ENCODE measurements around the gene NPAP1.
"Not testable (repeated sequence)": the region's sequence is repeated elsewhere in the genome, so short reads cannot be mapped to it uniquely, and the experiment has no call there.

The NPAP1 gene, protein sequence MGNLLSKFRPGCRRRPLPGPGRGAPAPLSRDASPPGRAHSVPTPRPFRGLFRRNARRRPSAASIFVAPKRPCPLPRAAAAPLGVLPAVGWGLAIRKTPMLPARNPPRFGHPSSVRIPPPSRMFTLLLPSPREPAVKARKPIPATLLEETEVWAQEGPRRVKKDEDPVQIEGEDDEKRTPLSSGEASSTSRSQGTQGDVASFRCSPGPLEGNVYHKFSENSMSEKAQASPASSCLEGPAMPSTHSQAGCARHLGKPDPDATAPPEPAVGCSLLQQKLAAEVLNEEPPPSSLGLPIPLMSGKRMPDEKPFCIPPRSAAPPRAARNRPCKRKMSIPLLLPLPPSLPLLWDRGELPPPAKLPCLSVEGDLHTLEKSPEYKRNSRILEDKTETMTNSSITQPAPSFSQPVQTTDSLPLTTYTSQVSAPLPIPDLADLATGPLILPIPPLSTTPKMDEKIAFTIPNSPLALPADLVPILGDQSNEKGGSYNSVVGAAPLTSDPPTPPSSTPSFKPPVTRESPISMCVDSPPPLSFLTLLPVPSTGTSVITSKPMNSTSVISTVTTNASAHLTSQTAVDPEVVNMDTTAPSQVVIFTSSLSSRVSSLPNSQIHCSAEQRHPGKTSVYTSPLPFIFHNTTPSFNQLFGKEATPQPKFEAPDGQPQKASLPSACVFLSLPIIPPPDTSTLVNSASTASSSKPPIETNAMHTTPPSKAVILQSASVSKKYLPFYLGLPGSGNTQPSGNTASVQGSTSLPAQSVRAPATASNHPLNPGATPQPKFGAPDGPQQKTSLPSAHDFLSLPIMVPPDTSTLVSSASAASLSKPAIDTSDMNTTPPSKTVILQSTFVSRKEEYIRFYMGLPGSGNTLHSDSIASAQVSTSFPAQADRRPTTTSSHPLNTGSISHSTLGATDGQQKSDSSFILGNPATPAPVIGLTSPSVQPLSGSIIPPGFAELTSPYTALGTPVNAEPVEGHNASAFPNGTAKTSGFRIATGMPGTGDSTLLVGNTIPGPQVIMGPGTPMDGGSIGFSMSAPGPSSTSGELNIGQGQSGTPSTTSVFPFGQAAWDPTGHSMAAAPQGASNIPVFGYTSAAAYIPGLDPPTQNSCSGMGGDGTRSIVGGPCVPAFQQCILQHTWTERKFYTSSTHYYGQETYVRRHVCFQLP

DNA sequence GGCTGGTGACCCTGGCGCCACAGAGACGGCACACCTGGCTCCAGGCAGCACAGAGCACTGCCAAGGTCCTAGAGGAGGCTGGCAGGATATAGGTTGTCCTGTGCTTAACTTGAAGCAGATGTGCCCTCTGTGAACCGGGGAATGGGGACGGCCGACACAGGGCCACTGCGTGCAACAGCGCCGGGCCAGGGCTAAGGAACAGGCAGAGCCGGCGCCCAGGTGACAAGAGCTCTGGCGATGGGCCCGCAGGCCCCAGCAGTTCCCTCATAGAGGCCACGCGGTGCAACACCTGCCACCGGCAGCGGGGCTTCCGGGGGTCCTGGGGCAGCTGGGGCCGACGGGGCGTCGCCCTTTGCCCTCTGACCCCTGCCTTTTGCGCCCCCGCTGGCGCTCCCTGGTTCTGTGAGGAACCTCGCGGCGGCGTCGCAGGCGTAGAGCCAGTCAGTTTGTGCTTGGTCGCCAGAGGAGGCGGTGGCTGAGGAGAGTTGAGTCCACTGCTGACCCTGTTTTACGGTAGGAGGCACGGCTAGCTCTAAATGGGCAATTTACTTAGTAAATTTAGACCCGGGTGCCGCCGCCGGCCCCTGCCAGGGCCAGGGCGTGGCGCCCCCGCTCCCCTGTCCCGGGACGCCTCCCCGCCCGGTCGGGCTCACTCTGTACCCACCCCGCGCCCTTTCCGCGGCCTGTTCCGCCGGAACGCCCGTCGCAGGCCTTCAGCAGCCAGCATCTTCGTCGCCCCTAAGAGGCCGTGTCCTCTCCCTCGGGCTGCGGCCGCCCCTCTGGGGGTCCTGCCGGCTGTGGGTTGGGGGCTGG, at the start of gene NPAP1:
Gene NPAP1, plus strand, starts transcription at position 444 of the 813 bp plus-strand sequence. Its CDS starts 93 bp downstream, at position 537.
- Histone ChIP-seq H3K36me3 (ENCODE audit: control insufficient read depth, insufficient read depth, low read length) (no peaks in the 10 kb centered on the region), H3K4me3 (ENCODE audit: low read length) (no peak within 1 kb of the TSS), H3K4me1 (ENCODE audit: control insufficient read depth, insufficient read depth, low read length) (no peaks in the 10 kb centered on the region), H3K27ac (ENCODE audit: low read depth, low read length) (no peak within 1 kb of the TSS), H3K27me3 (ENCODE audit: control insufficient read depth, insufficient read depth, low read length) (no peaks in the 10 kb centered on the region), H3K9ac (ENCODE audit: low read length) (no peak within 1 kb of the TSS)

DNA sequence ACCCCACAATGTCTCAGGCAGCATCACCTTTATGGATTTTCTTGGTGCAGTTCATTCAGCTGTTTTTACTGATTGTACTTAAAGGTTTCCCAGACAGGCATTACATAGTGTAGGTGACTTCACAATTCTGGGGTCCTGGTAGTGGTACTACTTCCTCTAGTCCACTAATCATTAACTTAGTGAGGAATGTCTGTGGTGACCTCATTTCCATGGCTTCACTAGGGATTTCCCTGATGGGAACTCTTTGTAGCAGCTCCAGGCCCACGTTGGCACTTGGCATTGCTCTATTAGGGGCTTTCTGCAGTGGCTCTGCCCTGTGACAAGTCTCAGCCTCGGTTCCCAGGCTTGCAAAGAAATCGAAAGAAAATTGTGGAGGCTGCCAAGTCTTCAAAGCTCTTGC, 48.1 kb upstream of the NPAP1 start:
- H3K27ac ChIP-seq (ENCODE audit: low read depth, low read length), result no peak overlapping the region
- H3K36me3 ChIP-seq (ENCODE audit: control insufficient read depth, insufficient read depth, low read length), result peaks cover 2% of the 10 kb centered on the region
- no peak overlapping the region for H3K9ac ChIP-seq (ENCODE audit: low read length)
- H3K4me1 ChIP-seq (ENCODE audit: control insufficient read depth, insufficient read depth, low read length), result no peaks in the 10 kb centered on the region
- H3K4me3 ChIP-seq (ENCODE audit: low read length), result no peak overlapping the region
- H3K27me3 ChIP-seq (ENCODE audit: control insufficient read depth, insufficient read depth, low read length), result no peaks in the 10 kb centered on the region

DNA sequence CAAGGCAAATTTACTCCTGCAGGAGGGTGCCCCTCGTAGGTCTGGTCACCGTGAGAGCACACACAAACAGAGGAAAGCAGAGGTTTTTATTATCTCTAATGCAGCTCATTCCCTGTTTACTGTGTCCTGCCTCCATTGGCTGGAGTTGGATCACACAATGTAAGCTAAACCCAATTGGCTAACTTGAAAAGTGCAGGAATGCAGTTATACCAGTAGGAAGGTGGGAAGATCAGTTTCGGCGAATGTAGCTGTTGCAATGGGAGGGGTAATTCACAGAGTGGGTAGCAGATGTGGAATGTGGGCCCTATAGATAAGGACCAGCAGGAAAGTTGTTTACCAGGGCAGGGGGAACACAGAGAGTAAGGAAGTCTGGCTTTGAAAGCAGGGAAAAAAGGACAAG, 42.5 kb upstream of the NPAP1 start:
- no peaks in the 10 kb centered on the region for H3K4me1 ChIP-seq (ENCODE audit: control insufficient read depth, insufficient read depth, low read length)
- no peak overlapping the region for H3K9ac ChIP-seq (ENCODE audit: low read length)
- no peaks in the 10 kb centered on the region for H3K27me3 ChIP-seq (ENCODE audit: control insufficient read depth, insufficient read depth, low read length)
- peaks cover 2% of the 10 kb centered on the region for H3K36me3 ChIP-seq (ENCODE audit: control insufficient read depth, insufficient read depth, low read length)
- H3K4me3 ChIP-seq (ENCODE audit: low read length), result no peak overlapping the region
- no peak overlapping the region for H3K27ac ChIP-seq (ENCODE audit: low read depth, low read length)

DNA sequence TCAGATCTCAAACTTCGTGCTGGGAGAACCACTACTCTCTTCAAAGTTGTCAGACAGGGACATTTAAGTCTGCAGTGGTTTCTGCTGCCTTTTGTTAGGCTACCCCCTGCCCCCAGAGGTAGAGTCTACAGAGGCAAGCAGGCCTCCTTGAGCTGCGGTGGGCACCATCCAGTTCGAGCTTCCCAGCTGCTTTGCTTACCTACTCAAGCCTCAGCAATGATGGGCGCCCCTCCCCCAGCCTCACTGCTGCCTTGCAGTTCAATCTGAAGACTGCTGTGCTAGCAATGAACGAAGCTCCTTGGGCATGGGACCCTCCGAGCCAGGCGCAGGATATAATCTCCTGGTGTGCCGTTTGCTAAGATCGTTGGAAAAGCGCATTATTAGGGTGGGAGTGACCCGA, 36.2 kb upstream of the NPAP1 start:
- not testable (repeated sequence) for H3K27me3 ChIP-seq (ENCODE audit: control insufficient read depth, insufficient read depth, low read length); H3K36me3 ChIP-seq (ENCODE audit: control insufficient read depth, insufficient read depth, low read length); H3K4me3 ChIP-seq (ENCODE audit: low read length); H3K27ac ChIP-seq (ENCODE audit: low read depth, low read length); H3K4me1 ChIP-seq (ENCODE audit: control insufficient read depth, insufficient read depth, low read length); H3K9ac ChIP-seq (ENCODE audit: low read length)

DNA sequence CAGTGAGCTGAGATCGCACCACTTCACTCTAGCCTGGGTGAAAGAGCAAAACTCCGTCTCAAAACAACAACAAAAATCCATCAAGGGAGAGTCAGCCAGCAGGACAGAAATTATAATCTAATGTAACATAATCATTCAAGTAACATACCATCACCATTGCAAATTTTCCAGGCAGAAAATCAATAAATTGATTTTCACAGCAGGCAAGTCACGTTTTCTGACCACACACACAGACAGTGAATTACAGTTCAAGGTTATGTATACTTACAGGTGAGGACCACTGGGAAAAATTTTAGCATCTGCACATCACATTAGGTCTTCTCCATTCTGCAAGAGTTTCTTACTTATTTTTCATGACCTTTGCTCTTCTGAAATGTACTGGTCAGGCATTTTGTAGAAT, 29.9 kb upstream of the NPAP1 start:
- Histone ChIP-seq H3K27me3 (ENCODE audit: control insufficient read depth, insufficient read depth, low read length) (no peaks in the 10 kb centered on the region), H3K9ac (ENCODE audit: low read length) (no peak overlapping the region), H3K4me3 (ENCODE audit: low read length) (no peak overlapping the region), H3K36me3 (ENCODE audit: control insufficient read depth, insufficient read depth, low read length) (no peaks in the 10 kb centered on the region), H3K27ac (ENCODE audit: low read depth, low read length) (no peak overlapping the region), H3K4me1 (ENCODE audit: control insufficient read depth, insufficient read depth, low read length) (no peaks in the 10 kb centered on the region)

DNA sequence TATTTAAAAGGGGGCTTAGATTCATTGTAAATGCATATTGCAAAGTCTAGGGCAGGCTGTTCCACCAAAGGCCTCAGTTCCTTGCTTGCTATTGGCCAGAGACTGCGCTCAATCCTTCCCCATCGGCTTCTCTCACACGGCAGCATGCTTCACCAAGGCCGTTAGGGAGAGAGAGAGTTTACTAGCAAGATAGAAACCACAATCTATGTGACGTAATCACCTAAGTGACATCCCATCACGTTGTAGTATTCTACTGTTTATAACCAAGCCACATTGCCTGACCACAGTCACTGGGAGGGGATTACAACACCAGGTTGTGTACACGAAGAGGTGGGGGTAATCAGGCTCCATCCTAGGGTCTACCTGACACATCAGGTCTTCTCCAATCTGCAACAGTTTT, 16.0 kb upstream of the NPAP1 start:
- no peak overlapping the region for H3K9ac ChIP-seq (ENCODE audit: low read length)
- H3K27ac ChIP-seq (ENCODE audit: low read depth, low read length), result no peak overlapping the region
- no peaks in the 10 kb centered on the region for H3K36me3 ChIP-seq (ENCODE audit: control insufficient read depth, insufficient read depth, low read length)
- H3K27me3 ChIP-seq (ENCODE audit: control insufficient read depth, insufficient read depth, low read length), result no peaks in the 10 kb centered on the region
- H3K4me1 ChIP-seq (ENCODE audit: control insufficient read depth, insufficient read depth, low read length), result no peaks in the 10 kb centered on the region
- H3K4me3 ChIP-seq (ENCODE audit: low read length), result no peak overlapping the region

DNA sequence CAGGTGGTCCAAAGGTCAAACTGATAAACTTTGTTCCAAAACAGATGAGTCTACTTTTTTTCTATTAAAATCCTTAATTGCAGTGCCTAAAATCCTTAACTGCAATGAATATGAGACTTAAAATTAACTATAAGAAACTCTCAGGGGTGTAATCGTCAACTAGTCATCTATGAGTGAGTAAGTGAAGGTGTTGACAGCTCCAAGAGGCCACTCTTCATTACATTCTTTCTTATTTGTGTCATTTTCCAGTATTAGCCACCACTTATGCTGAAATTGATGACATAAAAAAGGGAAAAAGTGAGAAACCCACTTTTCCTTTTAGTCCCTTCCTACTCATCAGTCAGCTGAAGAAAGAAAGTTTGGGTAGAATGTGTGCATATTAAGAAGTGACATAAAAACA, 12.6 kb upstream of the NPAP1 start:
- H3K36me3 ChIP-seq (ENCODE audit: control insufficient read depth, insufficient read depth, low read length), result no peaks in the 10 kb centered on the region
- H3K4me1 ChIP-seq (ENCODE audit: control insufficient read depth, insufficient read depth, low read length), result no peaks in the 10 kb centered on the region
- H3K9ac ChIP-seq (ENCODE audit: low read length), result no peak overlapping the region
- no peaks in the 10 kb centered on the region for H3K27me3 ChIP-seq (ENCODE audit: control insufficient read depth, insufficient read depth, low read length)
- H3K4me3 ChIP-seq (ENCODE audit: low read length), result no peak overlapping the region
- no peak overlapping the region for H3K27ac ChIP-seq (ENCODE audit: low read depth, low read length)

DNA sequence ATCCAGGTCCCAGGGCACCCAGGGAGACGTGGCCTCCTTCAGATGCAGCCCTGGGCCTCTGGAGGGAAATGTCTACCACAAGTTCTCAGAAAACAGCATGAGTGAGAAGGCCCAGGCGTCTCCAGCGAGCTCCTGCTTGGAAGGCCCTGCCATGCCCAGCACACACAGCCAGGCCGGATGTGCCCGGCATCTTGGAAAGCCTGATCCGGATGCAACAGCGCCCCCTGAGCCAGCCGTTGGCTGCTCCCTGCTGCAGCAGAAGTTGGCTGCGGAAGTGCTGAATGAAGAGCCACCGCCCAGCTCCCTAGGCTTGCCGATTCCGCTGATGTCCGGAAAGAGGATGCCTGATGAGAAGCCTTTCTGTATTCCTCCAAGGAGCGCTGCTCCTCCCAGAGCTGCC, 856 bp downstream of the NPAP1 start:
- H3K9ac ChIP-seq (ENCODE audit: low read length), result no peak overlapping the region
- H3K36me3 ChIP-seq (ENCODE audit: control insufficient read depth, insufficient read depth, low read length), result no peaks in the 10 kb centered on the region
- H3K4me1 ChIP-seq (ENCODE audit: control insufficient read depth, insufficient read depth, low read length), result no peaks in the 10 kb centered on the region
- no peak overlapping the region for H3K4me3 ChIP-seq (ENCODE audit: low read length)
- H3K27me3 ChIP-seq (ENCODE audit: control insufficient read depth, insufficient read depth, low read length), result no peaks in the 10 kb centered on the region
- H3K27ac ChIP-seq (ENCODE audit: low read depth, low read length), result no peak overlapping the region

DNA sequence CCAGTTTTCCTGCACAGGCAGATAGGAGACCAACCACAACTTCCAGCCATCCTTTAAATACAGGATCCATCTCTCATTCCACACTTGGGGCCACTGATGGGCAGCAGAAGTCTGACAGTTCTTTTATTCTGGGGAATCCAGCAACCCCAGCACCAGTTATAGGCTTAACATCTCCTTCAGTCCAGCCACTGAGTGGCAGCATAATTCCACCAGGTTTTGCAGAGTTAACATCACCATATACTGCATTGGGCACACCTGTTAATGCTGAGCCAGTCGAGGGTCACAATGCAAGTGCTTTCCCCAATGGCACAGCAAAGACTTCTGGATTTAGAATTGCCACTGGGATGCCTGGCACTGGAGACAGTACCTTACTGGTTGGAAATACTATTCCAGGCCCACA, 2.9 kb downstream of the NPAP1 start:
- Histone ChIP-seq H3K36me3 (ENCODE audit: control insufficient read depth, insufficient read depth, low read length) (no peaks in the 10 kb centered on the region), H3K9ac (ENCODE audit: low read length) (no peak overlapping the region), H3K27ac (ENCODE audit: low read depth, low read length) (no peak overlapping the region), H3K27me3 (ENCODE audit: control insufficient read depth, insufficient read depth, low read length) (no peaks in the 10 kb centered on the region), H3K4me3 (ENCODE audit: low read length) (no peak overlapping the region), H3K4me1 (ENCODE audit: control insufficient read depth, insufficient read depth, low read length) (no peaks in the 10 kb centered on the region)

DNA sequence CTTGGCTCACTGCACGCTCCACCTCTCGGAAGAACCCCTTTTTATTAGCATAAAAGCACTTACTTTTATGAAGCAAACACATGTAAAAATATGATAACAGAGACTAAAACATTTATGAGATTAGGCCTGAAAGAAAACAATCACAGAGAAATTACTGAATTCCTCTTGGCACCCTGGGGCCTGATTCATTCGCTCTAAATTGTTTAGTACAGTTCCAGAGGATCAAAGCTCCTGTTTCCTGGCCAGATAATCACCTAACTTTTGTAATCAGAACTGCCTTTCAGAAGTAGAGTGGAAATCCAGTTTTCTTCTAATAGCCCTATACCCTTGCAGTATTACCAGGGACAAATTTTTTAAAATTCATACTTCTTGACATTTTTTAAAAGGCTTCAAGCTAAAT, 6.4 kb downstream of the NPAP1 start:
- H3K4me3 ChIP-seq (ENCODE audit: low read length), result no peak overlapping the region
- no peak overlapping the region for H3K27ac ChIP-seq (ENCODE audit: low read depth, low read length)
- no peaks in the 10 kb centered on the region for H3K27me3 ChIP-seq (ENCODE audit: control insufficient read depth, insufficient read depth, low read length)
- no peaks in the 10 kb centered on the region for H3K4me1 ChIP-seq (ENCODE audit: control insufficient read depth, insufficient read depth, low read length)
- no peaks in the 10 kb centered on the region for H3K36me3 ChIP-seq (ENCODE audit: control insufficient read depth, insufficient read depth, low read length)
- no peak overlapping the region for H3K9ac ChIP-seq (ENCODE audit: low read length)

DNA sequence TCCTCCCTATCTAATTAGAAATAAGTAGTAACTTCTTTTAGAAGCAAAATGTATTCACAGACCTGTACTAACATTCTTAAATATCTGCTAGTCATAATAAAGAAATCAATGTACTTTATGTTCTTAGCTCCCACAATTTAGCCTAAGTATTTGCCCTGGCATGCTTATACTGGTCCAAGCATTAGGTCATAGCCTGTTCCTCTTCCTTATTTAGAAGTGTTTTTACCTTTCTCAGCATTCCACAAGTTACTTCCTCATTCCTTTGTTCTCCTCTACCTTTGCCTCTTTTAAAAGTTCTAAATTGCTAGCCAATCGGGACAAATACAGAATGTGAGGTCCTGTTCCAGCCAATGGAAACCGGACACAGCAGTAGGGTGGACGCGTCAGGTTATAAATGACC, 7.3 kb downstream of the NPAP1 start:
- not testable (repeated sequence) for H3K27ac ChIP-seq (ENCODE audit: low read depth, low read length); H3K27me3 ChIP-seq (ENCODE audit: control insufficient read depth, insufficient read depth, low read length); H3K9ac ChIP-seq (ENCODE audit: low read length); H3K4me3 ChIP-seq (ENCODE audit: low read length); H3K4me1 ChIP-seq (ENCODE audit: control insufficient read depth, insufficient read depth, low read length); H3K36me3 ChIP-seq (ENCODE audit: control insufficient read depth, insufficient read depth, low read length)

DNA sequence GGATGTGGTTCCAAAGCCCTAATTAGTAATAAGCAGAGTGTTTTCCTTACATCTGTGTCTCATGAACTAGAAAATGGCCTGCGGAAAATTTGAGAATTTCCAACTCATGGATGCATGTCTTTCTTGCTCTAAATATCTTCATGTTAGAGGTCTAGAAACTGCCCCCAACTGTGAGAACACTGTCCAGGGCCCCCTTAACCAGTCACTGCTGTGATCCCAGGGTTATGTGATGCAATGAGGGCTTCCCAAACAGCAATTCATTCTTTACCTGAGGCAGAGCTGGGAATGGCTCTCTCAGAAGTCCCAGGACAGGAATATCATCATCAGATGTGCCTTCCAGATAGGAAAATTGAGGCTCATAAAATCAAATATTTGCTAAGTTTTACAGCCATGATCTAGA, 8.2 kb downstream of the NPAP1 start:
- Histone ChIP-seq H3K27me3 (ENCODE audit: control insufficient read depth, insufficient read depth, low read length) (no peaks in the 10 kb centered on the region), H3K27ac (ENCODE audit: low read depth, low read length) (no peak overlapping the region), H3K36me3 (ENCODE audit: control insufficient read depth, insufficient read depth, low read length) (no peaks in the 10 kb centered on the region), H3K4me3 (ENCODE audit: low read length) (no peak overlapping the region), H3K4me1 (ENCODE audit: control insufficient read depth, insufficient read depth, low read length) (no peaks in the 10 kb centered on the region), H3K9ac (ENCODE audit: low read length) (no peak overlapping the region)

Data from rectal smooth muscle tissue (tissue), 1 donor.